Smooth muscle cell (in vitro differentiated cells): ENCODE results near the gene XYLT1. TPM values are rescaled to one million over a fixed set of nuclear protein-coding genes. Genes with fewer than 3 reads are reported as not detected.

Source experiments
- DNase-seq: peaks from one replicate; lab custom pipeline; 2025; ENCODE audit not compliant: unreplicated experiment; lab: John Stamatoyannopoulos, UW
- H2AFZ ChIP-seq: fragments of 200-600 bp; sonication (generic); 2 replicates; pipeline ENCODE4 v1.6.0; 2016; ENCODE audit warnings: antibody characterized with exemption, low read depth, mild to moderate bottlenecking
- H3F3A ChIP-seq: fragments of 200-600 bp; sonication (generic); 2 replicates; pipeline ENCODE4 v1.6.0; 2017; ENCODE audit warnings: antibody characterized with exemption, low read depth
- H3K27ac ChIP-seq: fragments of 200-600 bp; sonication (generic); 2 replicates; pipeline ENCODE4 v1.5.1; 2016; ENCODE audit warnings: low read depth, mild to moderate bottlenecking
- H3K27me3 ChIP-seq: fragments of 200-600 bp; sonication (generic); 2 replicates; pipeline ENCODE4 v1.6.1; 2016; ENCODE audit warnings: low read depth, mild to moderate bottlenecking
- H3K36me3 ChIP-seq: fragments of 200-600 bp; sonication (generic); 2 replicates; pipeline ENCODE4 v1.5.1; 2016; ENCODE audit warnings: low read depth
- H3K4me1 ChIP-seq: fragments of 200-600 bp; sonication (generic); 2 replicates; pipeline ENCODE4 v1.5.1; 2016; ENCODE audit warnings: low read depth
- H3K4me2 ChIP-seq: fragments of 200-600 bp; sonication (generic); 2 replicates; pipeline ENCODE4 v1.6.0; 2016; ENCODE audit warnings: mild to moderate bottlenecking
- H3K4me3 ChIP-seq: fragments of 200-600 bp; sonication (generic); 2 replicates; pipeline ENCODE4 v1.5.1; 2016; ENCODE audit warnings: mild to moderate bottlenecking
- H3K79me2 ChIP-seq: fragments of 200-600 bp; sonication (generic); 2 replicates; pipeline ENCODE4 v1.6.0; 2016; ENCODE audit warnings: low read depth, mild to moderate bottlenecking
- H3K9ac ChIP-seq: fragments of 200-600 bp; sonication (generic); 2 replicates; pipeline ENCODE4 v1.6.0; 2016; ENCODE audit warnings: low read depth
- H3K9me3 ChIP-seq: fragments of 200-600 bp; sonication (generic); replicated peaks from 2 replicates; pipeline ENCODE4 v1.5.1; 2016; ENCODE audit warnings: low read depth
- H4K20me1 ChIP-seq: fragments of 200-600 bp; sonication (generic); 2 replicates; pipeline ENCODE4 v1.6.0; 2016; ENCODE audit warnings: low read depth
- CTCF ChIP-seq: fragments of 200-600 bp; sonication (generic); IDR thresholded peaks from 2 replicates; pipeline ENCODE4 v1.5.1; 2017; ENCODE audit warnings: borderline replicate concordance, mild to moderate bottlenecking, antibody characterized with exemption; ENCODE audit not compliant: insufficient read depth, poor library complexity, severe bottlenecking
- WGBS: methylation state at CpG from one replicate; pipeline ENCODE4 v1.1.7; 2016; ENCODE audit warnings: low lambda C conversion rate; 5-methylcytosine and 5-hydroxymethylcytosine counted together
- polyA plus RNA-seq: library from polyadenylated mRNA; unstranded; fragments of >200 nt; fragmentation: Nextera tagmentation; extraction: Ambion mirVana; gene quantifications from 2 replicates; pipeline ENCODE4 v1.2.1, GENCODE V29; 2016
- total RNA-seq: library from RNA; depleted of rRNA; stranded (reverse); fragments of >200 nt; gene quantifications from 2 replicates; pipeline ENCODE4 v1.2.3, GENCODE V29; 2014

The XYLT1 gene
- total and polyA plus RNA-seq, 2 experiments from 2014 or later = 9.5 to 19.9 TPM

DNA sequence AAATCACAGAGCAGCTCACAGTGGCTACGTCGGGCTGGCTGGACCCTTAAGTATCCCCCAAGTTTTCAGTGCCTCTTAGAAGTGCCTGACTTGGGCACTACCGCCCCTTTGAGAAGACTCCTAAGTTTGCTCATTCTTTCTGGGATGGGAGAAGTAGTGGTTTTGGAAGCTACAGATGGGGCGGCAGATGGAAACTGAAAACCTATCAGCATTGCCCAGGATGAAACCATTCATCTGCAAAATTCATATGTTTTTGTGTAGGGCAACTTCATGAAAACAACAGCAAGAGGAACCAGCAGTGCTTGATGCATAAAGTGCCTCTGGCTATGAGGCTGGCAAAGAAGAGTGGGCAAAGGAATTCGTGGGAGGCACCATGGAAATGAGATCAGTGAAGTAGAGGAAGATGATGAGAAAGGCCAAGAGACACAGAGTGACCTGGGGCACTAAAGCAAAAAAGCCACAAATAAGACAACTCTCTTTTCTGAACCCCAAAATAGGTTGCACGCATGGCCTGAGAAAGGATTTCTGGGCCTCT lies 277.1 kb downstream of the XYLT1 start:
- H3K9ac ChIP-seq = no peak overlapping the region
- 92% methylated on average over 6 of the region's 6 CpGs for WGBS
- H2AFZ ChIP-seq = no peak overlapping the region
- no peaks in the 10 kb centered on the region for H3F3A ChIP-seq
- no peak for DNase-seq
- no peaks in the 10 kb centered on the region for H4K20me1 ChIP-seq
- TF ChIP-seq CTCF = no peak
- no peak overlapping the region for H3K4me2 ChIP-seq
- H3K27ac ChIP-seq = no peak overlapping the region
- H3K36me3 ChIP-seq = no peaks in the 10 kb centered on the region
- H3K4me1 ChIP-seq = no peaks in the 10 kb centered on the region
- no peaks in the 10 kb centered on the region for H3K9me3 ChIP-seq
- H3K4me3 ChIP-seq = no peak overlapping the region
- H3K27me3 ChIP-seq = no peaks in the 10 kb centered on the region
- no peaks in the 10 kb centered on the region for H3K79me2 ChIP-seq

DNA sequence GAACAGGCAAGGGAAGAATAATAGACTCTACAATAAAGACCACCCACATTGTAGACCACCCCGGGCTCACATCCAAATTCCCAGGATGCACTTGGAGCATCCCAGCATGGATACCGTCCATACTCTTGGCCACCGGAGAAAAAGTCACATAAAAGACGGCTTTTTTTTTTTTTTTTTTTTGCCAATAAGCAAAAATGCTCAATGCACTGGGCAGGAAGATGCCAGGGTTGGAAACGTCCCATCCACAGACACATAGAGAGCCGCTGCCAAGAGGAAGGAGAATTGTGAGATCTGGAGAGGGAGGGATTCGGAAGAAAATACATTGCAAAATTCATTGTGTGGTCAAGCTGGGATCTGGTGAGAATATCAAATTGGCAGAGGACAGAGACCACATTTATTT lies 286.7 kb downstream of the XYLT1 start:
- Histone ChIP-seq H3K9ac (no peak overlapping the region), H3K4me3 (no peak overlapping the region), H3K27ac (no peak overlapping the region), H3K9me3 (no peaks in the 10 kb centered on the region), H3F3A (no peaks in the 10 kb centered on the region), H3K27me3 (no peaks in the 10 kb centered on the region), H3K4me2 (no peak overlapping the region), H3K79me2 (no peaks in the 10 kb centered on the region), H3K4me1 (no peaks in the 10 kb centered on the region), H2AFZ (no peak overlapping the region), H4K20me1 (peaks cover 5% of the 10 kb centered on the region), H3K36me3 (no peaks in the 10 kb centered on the region)
- TF ChIP-seq CTCF = no peak
- WGBS = 92% methylated on average over 7 of the region's 7 CpGs
- DNase-seq = no peak

GRCh38 chr16:17177959-17178905 lies 292.5 kb downstream of the XYLT1 start:
- TF ChIP-seq CTCF = no peak
- Histone ChIP-seq H3K79me2 (no peaks in the 10 kb centered on the region), H3K36me3 (no peaks in the 10 kb centered on the region), H4K20me1 (peaks cover 11% of the 10 kb centered on the region), H3K9ac (no peak overlapping the region), H2AFZ (no peak overlapping the region), H3K4me3 (no peak overlapping the region), H3K9me3 (no peaks in the 10 kb centered on the region), H3K4me1 (peaks cover 7% of the 10 kb centered on the region), H3K27me3 (no peaks in the 10 kb centered on the region), H3K4me2 (peak overlapping the region; percentile 32), H3F3A (peaks cover 12% of the 10 kb centered on the region), H3K27ac (peak overlapping the region; percentile 78)
- WGBS = 45% methylated on average over 14 of the region's 14 CpGs
- DNase-seq = no peak
